Activated naive CD4-positive, alpha-beta T cell treated with anti-CD3 and anti-CD28 coated beads for 36 hours (primary cell): ENCODE results near the gene PDE2A. TPM values are rescaled to one million over a fixed set of nuclear protein-coding genes. Genes with fewer than 3 reads are reported as not detected.
A peak's percentile ranks its signal among the peaks of the same experiment; 100 is the strongest.
"Not testable (repeated sequence)": the region's sequence is repeated elsewhere in the genome, so short reads cannot be mapped to it uniquely, and the experiment has no call there.

Experiments
- CTCF ChIA-PET: fragments of 350-600 bp; sonication (Branson Sonifier 250); formaldehyde crosslinking; loops from one replicate; lab custom pipeline; 2021; ENCODE audit warnings: antibody characterized with exemption; lab: Charles Lee
- DNase-seq: peaks from one replicate; pipeline ENCODE4 v3.0.0-alpha.2; 2020
- H3K27ac Mint-ChIP-seq: one replicate; pipeline ENCODE4 v1.8.0; 2021; ENCODE audit warnings: mild to moderate bottlenecking, mixed read lengths
- H3K27me3 Mint-ChIP-seq: one replicate; pipeline ENCODE4 v1.8.0; 2021; ENCODE audit warnings: low read depth, mixed read lengths
- H3K36me3 Mint-ChIP-seq: one replicate; pipeline ENCODE4 v1.8.0; 2021; ENCODE audit warnings: low read depth, mixed read lengths
- H3K4me1 Mint-ChIP-seq: one replicate; pipeline ENCODE4 v1.8.0; 2021; ENCODE audit warnings: low read depth, mixed read lengths
- H3K4me3 Mint-ChIP-seq: one replicate; pipeline ENCODE4 v1.8.0; 2021; ENCODE audit warnings: mild to moderate bottlenecking, moderate library complexity, mixed read lengths
- H3K9me3 Mint-ChIP-seq: one replicate; pipeline ENCODE4 v1.8.0; 2021; ENCODE audit warnings: mixed read lengths
- intact Hi-C: fragments of 100-400 bp; cut with micrococcal nuclease; formaldehyde crosslinking; loops from one replicate; pipeline ENCODE4 v1.15.1; 2023
- total RNA-seq, 2 experiments: library from RNA; stranded (reverse); gene quantifications; one replicate each; pipeline ENCODE4 v1.2.3, GENCODE V29; 2021

Gene PDE2A
- total RNA-seq, 2 experiments from 2014 or later: 0.69 to 1.1 TPM

DNA sequence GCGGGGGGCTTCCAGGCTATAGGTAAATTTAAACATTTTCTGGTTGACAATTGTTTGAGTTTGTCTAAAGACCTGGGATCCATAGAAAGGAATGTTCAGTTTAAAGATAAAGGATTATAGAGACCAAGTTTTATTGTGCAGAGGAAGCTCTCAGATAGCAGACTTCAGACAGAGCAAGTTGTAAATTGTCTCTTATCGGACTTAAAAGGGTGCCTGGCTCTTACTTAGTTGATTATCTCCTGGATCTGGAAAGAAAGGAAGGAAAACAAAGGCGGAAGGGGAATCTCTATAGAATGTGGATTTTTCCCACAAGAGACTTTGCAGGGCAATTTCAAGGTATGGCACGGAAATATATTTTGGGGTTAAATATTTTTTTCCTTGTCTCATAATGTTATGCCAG lies 101.7 kb downstream of the PDE2A start:
- intact Hi-C loops, H3K27me3 Mint-ChIP-seq, DNase-seq, H3K9me3 Mint-ChIP-seq, H3K36me3 Mint-ChIP-seq, H3K4me3 Mint-ChIP-seq, H3K4me1 Mint-ChIP-seq, H3K27ac Mint-ChIP-seq: not testable (repeated sequence)
- CTCF ChIA-PET: interaction anchor here (1.4 to 3.0 kb wide), 3 partner anchors 91 to 101 kb away, joined by 5 to 16 read pairs (median 7); no protein-coding TSS in a partner anchor

- Mint-ChIP-seq H3K27me3 (peaks cover 6% of the 10 kb centered on the region), H3K4me1 (no peaks in the 10 kb centered on the region), H3K27ac (no peak overlapping the region), H3K4me3 (no peak overlapping the region), H3K36me3 (no peaks in the 10 kb centered on the region), H3K9me3 (no peaks in the 10 kb centered on the region)
- CTCF ChIA-PET: no interaction called here
- no peak for DNase-seq
- intact Hi-C loops: no loop called here
Observed at GRCh38 chr11:72570893-72571661, 103.1 kb downstream of the PDE2A start.

DNA sequence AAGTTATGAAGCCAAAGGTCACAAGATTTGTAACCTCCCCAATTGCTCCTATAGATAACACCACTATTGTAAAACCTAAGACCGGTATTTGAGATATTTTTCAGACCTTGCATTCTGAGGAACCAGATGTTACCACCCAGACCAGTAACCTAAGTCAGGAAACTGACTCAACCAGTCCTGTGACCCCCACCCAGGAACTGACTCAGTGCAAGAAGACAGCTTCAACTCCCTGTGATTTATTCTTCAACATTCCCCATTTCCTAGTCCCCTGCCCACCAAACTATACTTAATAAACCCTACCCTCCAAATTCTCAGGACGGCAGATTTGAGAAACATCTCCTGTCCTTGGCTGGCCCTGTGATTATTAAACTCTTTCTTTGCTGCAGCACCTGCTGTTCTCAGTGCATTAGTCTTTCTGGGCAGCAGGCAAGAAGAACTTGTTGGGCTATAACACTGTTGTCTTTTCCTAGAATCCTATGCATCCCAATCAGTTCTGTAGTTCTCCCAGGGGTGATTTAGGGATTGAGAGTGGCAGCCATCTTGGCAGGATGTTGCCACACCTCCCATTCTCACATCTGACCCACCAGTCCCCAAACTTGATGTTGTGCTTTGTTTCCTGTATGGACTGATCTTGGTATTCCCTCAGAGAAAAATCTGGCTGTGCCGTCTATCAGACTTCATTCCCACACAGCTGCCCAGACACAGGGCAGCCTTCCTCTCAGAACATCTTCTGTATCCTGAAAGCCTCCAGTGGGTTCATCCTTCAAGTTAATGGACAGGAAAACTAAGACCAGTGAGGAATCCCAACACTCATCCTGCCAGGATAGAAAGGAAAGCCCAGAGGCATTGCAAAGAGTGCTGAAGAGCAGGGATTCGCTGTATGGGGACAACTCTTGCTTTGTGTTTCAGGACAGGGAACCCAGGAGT lies 104.0 kb downstream of the PDE2A start:
- no peak overlapping the region for H3K4me3 Mint-ChIP-seq
- H3K27ac Mint-ChIP-seq: no peak overlapping the region
- peaks cover 6% of the 10 kb centered on the region for H3K27me3 Mint-ChIP-seq
- intact Hi-C loops: no loop called here
- no peaks in the 10 kb centered on the region for H3K4me1 Mint-ChIP-seq
- DNase-seq: no peak
- no peaks in the 10 kb centered on the region for H3K9me3 Mint-ChIP-seq
- H3K36me3 Mint-ChIP-seq: no peaks in the 10 kb centered on the region
- CTCF ChIA-PET: no interaction called here

DNA sequence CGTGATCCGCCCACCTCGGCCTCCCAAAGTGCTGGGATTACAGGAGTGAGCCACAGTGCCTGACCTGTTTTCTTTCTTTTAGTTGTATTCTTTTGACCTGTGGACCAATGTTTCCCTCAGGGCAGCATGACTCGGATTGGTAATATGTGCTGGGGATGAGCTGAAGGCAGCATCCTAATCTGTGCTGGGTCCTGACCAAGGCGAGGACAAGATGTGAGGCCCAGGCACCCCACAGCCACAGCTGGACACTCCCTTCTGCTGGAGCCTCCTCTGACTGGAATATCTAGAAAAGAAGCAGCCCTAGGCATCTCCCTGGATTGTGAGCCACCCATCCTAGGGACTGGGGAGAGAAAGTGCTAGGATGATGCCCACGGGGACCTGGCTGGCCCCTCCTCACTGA lies 105.4 kb downstream of the PDE2A start:
- H3K27me3 Mint-ChIP-seq: peaks cover 6% of the 10 kb centered on the region
- H3K27ac Mint-ChIP-seq: no peak overlapping the region
- DNase-seq: no peak
- no peaks in the 10 kb centered on the region for H3K4me1 Mint-ChIP-seq
- intact Hi-C loops: no loop called here
- CTCF ChIA-PET: interaction anchor here (0.7 kb wide), 1 partner anchor 87 kb away, joined by 4 read pairs; no protein-coding TSS in a partner anchor
- H3K4me3 Mint-ChIP-seq: no peak overlapping the region
- no peaks in the 10 kb centered on the region for H3K9me3 Mint-ChIP-seq
- no peaks in the 10 kb centered on the region for H3K36me3 Mint-ChIP-seq

DNA sequence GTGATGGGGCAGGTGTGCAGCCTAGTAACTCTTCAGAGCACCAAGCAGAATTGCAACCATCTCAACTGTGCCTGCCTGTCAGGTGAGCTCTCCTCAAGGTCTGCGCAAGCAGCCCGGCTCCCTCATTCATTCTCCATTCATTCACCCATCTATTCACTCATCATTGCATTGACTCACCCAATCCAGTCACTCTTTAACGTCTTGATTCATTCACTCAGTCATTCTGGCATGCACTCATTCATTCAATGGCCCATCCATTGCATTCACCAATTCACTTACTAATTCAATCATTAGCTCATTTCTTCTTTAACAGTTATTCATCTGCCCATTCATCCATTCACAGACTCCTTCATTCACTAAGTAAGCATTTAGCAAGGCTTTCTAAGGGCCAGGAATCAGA lies 111.8 kb downstream of the PDE2A start:
- H3K27me3 Mint-ChIP-seq: no peaks in the 10 kb centered on the region
- DNase-seq: no peak
- intact Hi-C loops: no loop called here

GRCh38 chr11:72561856-72562255 lies 112.4 kb downstream of the PDE2A start:
- intact Hi-C loops: no loop called here
- Mint-ChIP-seq H3K4me3 (no peak overlapping the region), H3K9me3 (no peaks in the 10 kb centered on the region), H3K4me1 (no peaks in the 10 kb centered on the region), H3K27ac (no peak overlapping the region), H3K27me3 (no peaks in the 10 kb centered on the region), H3K36me3 (no peaks in the 10 kb centered on the region)
- CTCF ChIA-PET: interaction anchor here (1.5 kb wide), 1 partner anchor 91 kb away, joined by 4 read pairs; no protein-coding TSS in a partner anchor
- DNase-seq: no peak

More for the DNA sequence above, 111.8 kb downstream of the PDE2A start:
- no peaks in the 10 kb centered on the region for H3K4me1 Mint-ChIP-seq
- no peak overlapping the region for H3K27ac Mint-ChIP-seq
- no peak overlapping the region for H3K4me3 Mint-ChIP-seq
- CTCF ChIA-PET: interaction anchor here (1.5 kb wide), 1 partner anchor 91 kb away, joined by 4 read pairs; no protein-coding TSS in a partner anchor
- no peaks in the 10 kb centered on the region for H3K9me3 Mint-ChIP-seq
- no peaks in the 10 kb centered on the region for H3K36me3 Mint-ChIP-seq

DNA sequence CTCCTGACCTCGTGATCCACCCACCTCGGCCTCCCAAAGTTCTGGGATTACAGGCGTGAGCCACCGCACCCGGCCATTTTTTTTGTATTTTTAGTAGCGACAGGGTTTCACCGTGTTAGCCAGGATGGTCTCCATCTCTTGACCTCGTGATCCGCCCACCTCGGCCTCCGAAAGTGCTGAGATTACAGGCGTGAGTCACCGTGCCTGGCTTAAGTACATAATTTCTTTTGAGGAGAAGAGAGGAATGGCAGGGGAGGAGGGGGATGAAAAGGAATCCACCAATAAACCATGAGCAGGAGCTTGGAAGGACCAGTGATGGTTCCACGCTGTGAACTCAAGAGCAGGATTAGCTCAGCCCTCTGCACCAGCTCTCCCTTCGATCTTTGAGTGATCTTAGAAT lies 113.4 kb downstream of the PDE2A start:
- H3K27me3 Mint-ChIP-seq, H3K36me3 Mint-ChIP-seq, intact Hi-C loops, H3K4me1 Mint-ChIP-seq, H3K27ac Mint-ChIP-seq, DNase-seq, H3K4me3 Mint-ChIP-seq, H3K9me3 Mint-ChIP-seq: not testable (repeated sequence)
- CTCF ChIA-PET: interaction anchor here (0.6 to 1.5 kb wide), 3 partner anchors 10 to 90 kb away, joined by 3 to 4 read pairs (median 4); no protein-coding TSS in a partner anchor

DNA sequence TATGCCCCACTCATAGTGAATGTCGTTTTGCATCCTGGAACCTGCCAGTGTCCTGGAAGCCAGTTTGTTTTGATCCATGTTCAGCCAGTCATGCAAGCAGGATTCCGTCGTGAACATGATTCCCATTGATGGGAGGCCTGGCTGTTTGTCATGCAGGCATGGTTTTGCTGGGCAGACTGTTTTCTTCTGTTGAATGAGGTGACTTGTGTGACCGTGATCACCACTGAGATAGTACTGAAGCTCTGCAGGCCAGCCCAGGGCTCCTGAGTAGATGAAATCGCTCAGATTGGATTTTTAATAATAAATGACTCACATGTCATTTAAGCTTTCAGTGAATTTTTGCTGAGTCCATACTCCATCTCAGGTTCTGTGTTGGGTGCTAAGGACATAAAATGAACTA lies 117.8 kb downstream of the PDE2A start:
- intact Hi-C loops: no loop called here
- no peak overlapping the region for H3K27ac Mint-ChIP-seq

DNA sequence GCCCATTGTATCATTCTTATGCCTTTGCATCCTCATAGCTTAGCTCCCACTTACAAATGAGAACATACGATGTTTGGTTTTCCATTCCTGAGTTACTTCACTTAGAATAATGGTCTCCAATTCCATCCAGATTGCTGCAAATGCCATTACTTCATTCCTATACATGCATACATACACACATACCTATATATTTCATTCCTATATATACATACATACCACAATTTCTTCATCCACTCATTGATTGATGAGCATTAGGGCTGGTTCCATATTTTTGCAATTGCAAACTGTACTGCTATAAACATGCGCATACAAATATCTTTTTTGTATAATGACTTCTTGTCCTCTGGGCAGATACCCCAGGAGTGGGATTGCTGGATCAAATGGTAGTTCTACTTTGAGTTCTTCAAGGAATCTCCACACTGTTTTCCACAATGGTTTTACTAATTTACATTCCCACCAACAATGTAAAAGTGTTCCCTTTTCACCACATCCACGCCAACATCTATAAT lies 119.2 kb downstream of the PDE2A start:
- intact Hi-C loops, H3K9me3 Mint-ChIP-seq, H3K27me3 Mint-ChIP-seq, H3K4me1 Mint-ChIP-seq, H3K4me3 Mint-ChIP-seq, H3K36me3 Mint-ChIP-seq, DNase-seq, H3K27ac Mint-ChIP-seq: not testable (repeated sequence)
- CTCF ChIA-PET: interaction anchor here (1.1 to 2.1 kb wide), 4 partner anchors 15 to 90 kb away, joined by 3 to 21 read pairs (median 5); no protein-coding TSS in a partner anchor

More for the DNA sequence above, 117.8 kb downstream of the PDE2A start:
- Mint-ChIP-seq H3K4me3 (no peak overlapping the region), H3K27me3 (peaks cover 5% of the 10 kb centered on the region), H3K36me3 (no peaks in the 10 kb centered on the region), H3K4me1 (no peaks in the 10 kb centered on the region), H3K9me3 (no peaks in the 10 kb centered on the region)
- DNase-seq: no peak
- CTCF ChIA-PET: interaction anchor here (0.6 to 1.1 kb wide), 2 partner anchors 85 kb away, joined by 3 read pairs; no protein-coding TSS in a partner anchor

- peaks cover 5% of the 10 kb centered on the region for H3K27me3 Mint-ChIP-seq
- H3K4me1 Mint-ChIP-seq: no peaks in the 10 kb centered on the region
- H3K36me3 Mint-ChIP-seq: no peaks in the 10 kb centered on the region
- DNase-seq: peak; percentile 54
- no peak overlapping the region for H3K27ac Mint-ChIP-seq
- H3K4me3 Mint-ChIP-seq: no peak overlapping the region
- no peaks in the 10 kb centered on the region for H3K9me3 Mint-ChIP-seq
- CTCF ChIA-PET: interaction anchor here (0.8 to 2.1 kb wide), 11 partner anchors 13 to 115 kb away, joined by 3 to 21 read pairs (median 4); no protein-coding TSS in a partner anchor
- intact Hi-C loops: loop anchor here (1.0 kb wide), 2 partner anchors 71 to 82 kb away; no protein-coding TSS in a partner anchor
Observed at GRCh38 chr11:72553706-72554105, 120.5 kb downstream of the PDE2A start.

DNA sequence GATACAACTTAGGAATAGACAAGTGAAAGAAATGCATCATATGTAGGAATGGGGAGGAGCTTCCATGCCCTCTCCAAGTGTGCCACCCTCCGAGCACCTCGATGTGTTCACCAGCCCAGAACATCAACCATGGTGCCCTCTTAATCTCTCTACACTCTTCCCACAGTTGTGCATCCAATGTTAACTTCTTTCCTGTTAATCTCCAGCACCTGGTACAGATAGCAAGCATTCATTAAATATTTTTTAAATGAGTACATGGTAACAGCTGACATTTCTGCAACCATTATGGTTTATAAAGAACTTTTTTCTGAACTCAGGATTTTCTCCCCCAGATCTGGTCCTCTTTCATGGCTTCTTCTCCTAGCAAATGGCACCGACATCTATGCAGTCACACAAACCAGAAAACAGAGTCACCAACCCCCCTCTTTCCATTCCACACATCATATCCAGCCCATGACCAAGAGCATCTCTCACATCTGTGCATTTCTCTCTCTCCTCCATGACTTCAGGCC lies 121.8 kb downstream of the PDE2A start:
- peaks cover 5% of the 10 kb centered on the region for H3K27me3 Mint-ChIP-seq
- no peaks in the 10 kb centered on the region for H3K36me3 Mint-ChIP-seq
- intact Hi-C loops: no loop called here
- H3K4me1 Mint-ChIP-seq: no peaks in the 10 kb centered on the region
- DNase-seq: no peak
- no peak overlapping the region for H3K27ac Mint-ChIP-seq
- no peak overlapping the region for H3K4me3 Mint-ChIP-seq
- no peaks in the 10 kb centered on the region for H3K9me3 Mint-ChIP-seq
- CTCF ChIA-PET: interaction anchor here (0.8 to 2.0 kb wide), 6 partner anchors 66 to 105 kb away, joined by 3 to 6 read pairs (median 4); no protein-coding TSS in a partner anchor
